ENCODE results near the gene KLHL17. TPM values are rescaled to one million over a fixed set of nuclear protein-coding genes. Genes with fewer than 3 reads are reported as not detected.
A peak's percentile ranks its signal among the peaks of the same experiment; 100 is the strongest.

KLHL17 gene
- total RNA-seq, 1 experiment from 2014 or later: 27.8 TPM

DNA sequence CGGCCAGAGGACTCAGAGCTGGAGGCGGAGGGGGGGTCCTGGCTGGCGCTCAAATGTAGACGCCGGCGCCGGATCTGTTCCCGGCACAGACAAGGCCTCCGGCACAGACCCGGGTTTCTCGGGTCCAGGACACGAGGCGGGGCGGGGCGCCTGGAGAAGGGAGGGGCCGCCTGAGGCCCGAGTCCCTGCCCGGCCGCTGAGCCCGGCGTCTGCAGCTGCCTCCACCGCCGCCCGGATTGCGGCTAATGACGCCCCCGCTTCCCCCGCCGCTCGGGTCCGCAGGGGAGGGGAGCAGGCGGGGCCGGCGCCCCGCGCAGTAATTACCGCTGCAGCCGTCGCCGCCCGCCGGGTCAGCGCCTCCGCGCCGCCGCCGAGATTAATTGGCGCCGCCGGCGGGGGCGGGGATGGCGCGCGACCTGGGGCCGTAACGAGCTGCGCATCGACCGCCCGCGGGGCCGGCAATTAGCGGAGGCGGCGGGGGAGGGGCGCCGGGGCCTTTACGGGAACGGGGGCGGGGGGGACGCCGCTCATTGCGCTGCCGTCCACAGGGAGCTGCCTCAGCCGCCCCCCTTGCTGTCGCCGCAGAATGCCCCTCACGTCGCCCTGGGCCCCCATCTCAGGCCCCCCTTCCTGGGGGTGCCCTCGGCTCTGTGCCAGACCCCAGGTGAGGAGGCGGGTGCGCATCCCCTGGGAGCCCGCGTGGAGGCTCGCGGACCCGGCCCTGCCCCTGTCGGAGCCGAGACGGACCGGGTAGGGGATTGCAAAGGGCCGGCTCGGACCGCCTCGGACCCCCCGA, 18.6 kb upstream of the KLHL17 start:
- intact Hi-C loops (cut with micrococcal nuclease; ENCODE audit: unreplicated experiment): no loop called here
- CTCF ChIA-PET: interaction anchor here (0.6 kb wide), 1 partner anchor 29 kb away, joined by 5 read pairs; no protein-coding TSS in a partner anchor

GRCh38 chr1:942411-942821, 18.0 kb upstream of the KLHL17 start:
- CTCF ChIA-PET: no interaction called here
- H3K27me3 Mint-ChIP-seq (ENCODE audit: unreplicated experiment): peaks cover 9% of the 10 kb centered on the region
- BruUV-seq (replicated peaks): no TSS peak
- TF ChIP-seq, protein P1, sequence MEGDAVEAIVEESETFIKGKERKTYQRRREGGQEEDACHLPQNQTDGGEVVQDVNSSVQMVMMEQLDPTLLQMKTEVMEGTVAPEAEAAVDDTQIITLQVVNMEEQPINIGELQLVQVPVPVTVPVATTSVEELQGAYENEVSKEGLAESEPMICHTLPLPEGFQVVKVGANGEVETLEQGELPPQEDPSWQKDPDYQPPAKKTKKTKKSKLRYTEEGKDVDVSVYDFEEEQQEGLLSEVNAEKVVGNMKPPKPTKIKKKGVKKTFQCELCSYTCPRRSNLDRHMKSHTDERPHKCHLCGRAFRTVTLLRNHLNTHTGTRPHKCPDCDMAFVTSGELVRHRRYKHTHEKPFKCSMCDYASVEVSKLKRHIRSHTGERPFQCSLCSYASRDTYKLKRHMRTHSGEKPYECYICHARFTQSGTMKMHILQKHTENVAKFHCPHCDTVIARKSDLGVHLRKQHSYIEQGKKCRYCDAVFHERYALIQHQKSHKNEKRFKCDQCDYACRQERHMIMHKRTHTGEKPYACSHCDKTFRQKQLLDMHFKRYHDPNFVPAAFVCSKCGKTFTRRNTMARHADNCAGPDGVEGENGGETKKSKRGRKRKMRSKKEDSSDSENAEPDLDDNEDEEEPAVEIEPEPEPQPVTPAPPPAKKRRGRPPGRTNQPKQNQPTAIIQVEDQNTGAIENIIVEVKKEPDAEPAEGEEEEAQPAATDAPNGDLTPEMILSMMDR (IDR thresholded peaks at IDR 0.05; ENCODE audit: unreplicated experiment): no peak
- H3K36me3 Mint-ChIP-seq (ENCODE audit: insufficient read depth, unreplicated experiment): peaks cover 21% of the 10 kb centered on the region
- no peaks in the 10 kb centered on the region for H3K9me3 Mint-ChIP-seq (ENCODE audit: low read depth, unreplicated experiment)
- intact Hi-C loops (cut with micrococcal nuclease; ENCODE audit: unreplicated experiment): no loop called here
- DNase-seq: no peak
- no peak overlapping the region for H3K27ac Mint-ChIP-seq (ENCODE audit: unreplicated experiment)
- H3K4me3 Mint-ChIP-seq (ENCODE audit: low read depth, unreplicated experiment): no peak overlapping the region
- peaks cover 13% of the 10 kb centered on the region for H3K4me1 Mint-ChIP-seq (ENCODE audit: low read depth, unreplicated experiment)

More for the DNA sequence above, 18.6 kb upstream of the KLHL17 start:
- peaks cover 9% of the 10 kb centered on the region for H3K27me3 Mint-ChIP-seq (ENCODE audit: unreplicated experiment)
- H3K4me1 Mint-ChIP-seq (ENCODE audit: low read depth, unreplicated experiment): peaks cover 13% of the 10 kb centered on the region
- H3K36me3 Mint-ChIP-seq (ENCODE audit: insufficient read depth, unreplicated experiment): peaks cover 21% of the 10 kb centered on the region
- no peaks in the 10 kb centered on the region for H3K9me3 Mint-ChIP-seq (ENCODE audit: low read depth, unreplicated experiment)
- TF ChIP-seq, protein P1 (IDR thresholded peaks at IDR 0.05; ENCODE audit: unreplicated experiment): no peak
- peak overlapping the region; percentile 54 for H3K4me3 Mint-ChIP-seq (ENCODE audit: low read depth, unreplicated experiment)
- DNase-seq: peak; percentile 44
- peak overlapping the region; percentile 27 for H3K27ac Mint-ChIP-seq (ENCODE audit: unreplicated experiment)
- BruUV-seq (replicated peaks): no TSS peak

DNA sequence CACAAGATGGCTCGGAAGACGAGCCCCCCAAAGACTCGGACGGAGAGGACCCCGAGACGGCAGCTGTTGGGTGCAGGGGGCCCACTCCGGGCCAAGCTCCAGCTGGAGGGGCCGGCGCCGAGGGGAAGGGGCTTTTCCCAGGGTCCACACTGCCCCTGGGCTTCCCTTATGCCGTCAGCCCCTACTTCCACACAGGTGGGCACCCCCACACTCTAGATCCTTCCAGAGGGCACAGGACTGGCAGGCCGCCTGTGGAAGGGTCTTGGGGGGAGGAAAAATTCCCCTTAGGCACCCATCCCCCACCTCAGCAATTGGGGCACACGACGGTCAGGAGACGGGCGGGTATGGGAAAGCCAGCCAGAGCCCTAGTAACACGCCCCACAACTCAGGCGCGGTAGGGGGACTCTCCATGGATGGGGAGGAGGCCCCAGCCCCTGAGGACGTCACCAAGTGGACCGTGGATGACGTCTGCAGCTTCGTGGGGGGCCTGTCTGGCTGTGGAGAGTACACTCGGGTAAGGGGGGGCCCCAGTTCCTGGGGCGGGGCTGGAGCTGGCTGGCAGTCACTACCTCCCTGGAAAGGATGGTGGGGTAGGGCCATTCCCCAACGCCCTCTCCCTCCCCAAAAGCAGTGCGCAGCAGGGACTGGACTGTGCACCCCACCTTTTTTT, 17.4 kb upstream of the KLHL17 start:
- no peak for DNase-seq
- H3K27ac Mint-ChIP-seq (ENCODE audit: unreplicated experiment): no peak overlapping the region
- H3K27me3 Mint-ChIP-seq (ENCODE audit: unreplicated experiment): peaks cover 9% of the 10 kb centered on the region
- H3K4me1 Mint-ChIP-seq (ENCODE audit: low read depth, unreplicated experiment): peaks cover 9% of the 10 kb centered on the region
- H3K4me3 Mint-ChIP-seq (ENCODE audit: low read depth, unreplicated experiment): no peak overlapping the region
- no peaks in the 10 kb centered on the region for H3K9me3 Mint-ChIP-seq (ENCODE audit: low read depth, unreplicated experiment)
- H3K36me3 Mint-ChIP-seq (ENCODE audit: insufficient read depth, unreplicated experiment): peaks cover 21% of the 10 kb centered on the region
- no TSS peak for BruUV-seq (replicated peaks)
- CTCF ChIA-PET: no interaction called here
- intact Hi-C loops (cut with micrococcal nuclease; ENCODE audit: unreplicated experiment): no loop called here
- TF ChIP-seq, protein P1 (IDR thresholded peaks at IDR 0.05; ENCODE audit: unreplicated experiment): no peak

DNA sequence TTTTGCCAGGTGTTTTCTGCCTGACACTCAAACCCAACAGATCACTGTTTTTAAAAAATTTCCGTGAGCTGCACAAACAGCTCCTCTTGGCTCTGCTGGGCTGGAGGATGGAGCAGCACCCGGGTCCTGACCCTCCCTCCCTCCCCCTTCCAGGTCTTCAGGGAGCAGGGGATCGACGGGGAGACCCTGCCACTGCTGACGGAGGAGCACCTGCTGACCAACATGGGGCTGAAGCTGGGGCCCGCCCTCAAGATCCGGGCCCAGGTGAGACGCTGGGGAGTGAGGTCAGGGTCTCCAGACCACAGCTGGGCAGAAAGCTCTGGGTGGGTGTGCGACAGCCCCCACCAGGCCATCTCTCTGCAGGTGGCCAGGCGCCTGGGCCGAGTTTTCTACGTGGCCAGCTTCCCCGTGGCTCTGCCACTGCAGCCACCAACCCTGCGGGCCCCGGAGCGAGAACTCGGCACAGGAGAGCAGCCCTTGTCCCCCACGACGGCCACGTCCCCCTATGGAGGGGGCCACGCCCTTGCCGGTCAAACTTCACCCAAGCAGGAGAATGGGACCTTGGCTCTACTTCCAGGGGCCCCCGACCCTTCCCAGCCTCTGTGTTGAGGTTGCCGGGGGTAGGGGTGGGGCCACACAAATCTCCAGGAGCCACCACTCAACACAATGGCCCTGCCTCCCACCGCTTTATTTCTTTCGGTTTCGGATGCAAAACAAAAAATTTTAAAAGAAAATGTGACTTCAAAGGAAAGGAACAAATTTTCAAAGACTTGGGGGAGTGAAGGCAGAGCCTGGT, 16.6 kb upstream of the KLHL17 start:
- Mint-ChIP-seq H3K36me3 (ENCODE audit: insufficient read depth, unreplicated experiment) (peaks cover 23% of the 10 kb centered on the region), H3K4me1 (ENCODE audit: low read depth, unreplicated experiment) (peaks cover 2% of the 10 kb centered on the region), H3K9me3 (ENCODE audit: low read depth, unreplicated experiment) (no peaks in the 10 kb centered on the region), H3K27me3 (ENCODE audit: unreplicated experiment) (peaks cover 9% of the 10 kb centered on the region), H3K4me3 (ENCODE audit: low read depth, unreplicated experiment) (no peak overlapping the region), H3K27ac (ENCODE audit: unreplicated experiment) (no peak overlapping the region)
- TF ChIP-seq, protein P1 (IDR thresholded peaks at IDR 0.05; ENCODE audit: unreplicated experiment): no peak
- CTCF ChIA-PET: no interaction called here
- no peak for DNase-seq
- no TSS peak for BruUV-seq (replicated peaks)
- intact Hi-C loops (cut with micrococcal nuclease; ENCODE audit: unreplicated experiment): no loop called here
